Measurements from ENCODE around the gene GDF7. TPM values are rescaled to one million over a fixed set of nuclear protein-coding genes. Genes with fewer than 3 reads are reported as not detected.

GDF7 gene
- polyA plus RNA-seq, 10 donors: 0.25 to 1.6 (median 1.3) TPM

- no peak for DNase-seq
These were observed 6.2 kb upstream of the GDF7 start for GRCh38 chr2:20660506-20661420.

GRCh38 chr2:20661421-20662307 is 5.3 kb upstream of the GDF7 start:
- peak; percentile 67 to 86 (median 80) for DNase-seq

GRCh38 chr2:20662308-20662937 is 4.5 kb upstream of the GDF7 start:
- no peak for DNase-seq

GRCh38 chr2:20663196-20664070 is 3.5 kb upstream of the GDF7 start:
- no peak for DNase-seq

GRCh38 chr2:20664071-20664390 is 2.9 kb upstream of the GDF7 start:
- DNase-seq: no peak

- no peak for DNase-seq
These were observed 2.3 kb upstream of the GDF7 start for GRCh38 chr2:20664431-20665242.

- DNase-seq: no peak
These were observed 1.5 kb upstream of the GDF7 start for GRCh38 chr2:20665243-20666004.

GRCh38 chr2:20666005-20666303 is 990 bp upstream of the GDF7 start:
- DNase-seq: no peak

- DNase-seq: no peak
These were observed 197 bp downstream of the GDF7 start for GRCh38 chr2:20667151-20667530.

- DNase-seq: no peak
These were observed 822 bp downstream of the GDF7 start for GRCh38 chr2:20667531-20668401.

- no peak for DNase-seq
These were observed 1.5 kb downstream of the GDF7 start for GRCh38 chr2:20668451-20668850.

- DNase-seq: no peak
These were observed 2.0 kb downstream of the GDF7 start for GRCh38 chr2:20668871-20669475.

GRCh38 chr2:20669562-20670314 is 2.8 kb downstream of the GDF7 start:
- no peak for DNase-seq

- peak in 1 of 3 donors; percentile 66 for DNase-seq
These were observed 3.5 kb downstream of the GDF7 start for GRCh38 chr2:20670315-20671035.

- DNase-seq: no peak
These were observed 4.2 kb downstream of the GDF7 start for GRCh38 chr2:20671036-20671735.

GRCh38 chr2:20671736-20672080 is 4.8 kb downstream of the GDF7 start:
- DNase-seq: no peak
